Measurements from ENCODE around the gene LENG8. TPM values are rescaled to one million over a fixed set of nuclear protein-coding genes. Genes with fewer than 3 reads are reported as not detected.

LENG8 gene
- total and polyA plus RNA-seq, 4 donors: 39.4 to 336 (median 220) TPM

DNA sequence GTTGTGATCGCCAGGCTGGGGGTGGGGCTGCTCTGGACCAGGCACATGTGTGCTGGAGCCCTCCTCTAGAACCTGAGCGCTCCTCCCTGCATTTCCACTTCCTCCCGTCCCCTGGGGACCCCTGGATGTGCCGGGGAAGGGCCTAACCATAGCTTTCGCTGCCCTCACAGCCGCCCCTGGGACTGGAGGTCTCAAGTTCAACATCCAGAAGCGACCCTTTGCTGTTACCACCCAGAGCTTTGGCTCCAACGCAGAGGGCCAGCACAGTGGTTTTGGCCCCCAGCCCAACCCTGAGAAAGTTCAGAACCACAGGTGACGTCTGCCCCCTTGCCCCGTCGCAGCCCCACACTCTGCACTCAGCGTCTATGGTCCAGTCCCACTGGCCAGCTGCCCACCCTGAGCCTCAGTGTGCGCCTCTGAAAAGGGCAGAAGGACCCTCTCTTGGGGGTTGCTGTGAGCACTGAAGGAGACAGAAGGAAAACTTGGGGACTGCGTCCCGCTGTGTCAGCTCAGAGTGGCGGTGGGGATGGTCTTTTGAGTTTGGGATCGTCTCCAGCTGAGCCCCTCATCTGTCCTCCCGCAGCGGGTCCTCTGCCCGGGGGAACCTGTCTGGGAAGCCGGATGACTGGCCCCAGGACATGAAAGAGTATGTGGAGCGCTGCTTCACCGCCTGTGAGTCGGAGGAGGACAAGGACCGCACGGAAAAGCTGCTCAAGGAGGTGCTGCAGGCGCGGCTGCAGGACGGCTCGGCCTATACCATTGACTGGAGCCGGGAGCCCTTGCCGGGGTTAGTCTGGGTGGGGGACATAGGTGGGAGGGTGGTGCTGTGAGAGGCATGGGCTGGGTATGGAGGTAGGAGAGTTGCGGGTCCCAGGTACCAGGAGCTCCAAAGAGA is 6.0 kb downstream of the LENG8 start:
- peak in 1 of 2 donors; percentile 41 for DNase-seq
- Histone ChIP-seq H3K27ac (ENCODE audit: low read depth in 1 of 2, low read length in 2 of 2) (no peak overlapping the region), H3K9me3 (ENCODE audit: control insufficient read depth, low read length) (no peaks in the 10 kb centered on the region), H3K27me3 (ENCODE audit: control insufficient read depth in 1 of 2, insufficient read depth in 2 of 2, low read length in 1 of 2) (no peaks in the 10 kb centered on the region), H3K4me1 (ENCODE audit: control insufficient read depth in 1 of 2, insufficient read depth in 2 of 2, low read length in 2 of 2) (no peaks in the 10 kb centered on the region), H3K4me3 (ENCODE audit: low read length in 2 of 2) (no peak overlapping the region), H3K36me3 (ENCODE audit: control insufficient read depth in 1 of 2, insufficient read depth in 2 of 2, low read length in 1 of 2) (peaks cover 6 to 43% of the 10 kb centered on the region in 2 donors)
- 90 to 92% methylated on average over 33 of the region's 33 CpGs for WGBS, 2 donors
- intact Hi-C loops (cut with DNase I): loop anchor here in 1 of 2 donors (10.0 kb wide), 1 partner anchor 300 kb away; the partner anchor contains the start of gene LENG1
- no peak for ATAC-seq (ENCODE audit: low FRiP score)

DNA sequence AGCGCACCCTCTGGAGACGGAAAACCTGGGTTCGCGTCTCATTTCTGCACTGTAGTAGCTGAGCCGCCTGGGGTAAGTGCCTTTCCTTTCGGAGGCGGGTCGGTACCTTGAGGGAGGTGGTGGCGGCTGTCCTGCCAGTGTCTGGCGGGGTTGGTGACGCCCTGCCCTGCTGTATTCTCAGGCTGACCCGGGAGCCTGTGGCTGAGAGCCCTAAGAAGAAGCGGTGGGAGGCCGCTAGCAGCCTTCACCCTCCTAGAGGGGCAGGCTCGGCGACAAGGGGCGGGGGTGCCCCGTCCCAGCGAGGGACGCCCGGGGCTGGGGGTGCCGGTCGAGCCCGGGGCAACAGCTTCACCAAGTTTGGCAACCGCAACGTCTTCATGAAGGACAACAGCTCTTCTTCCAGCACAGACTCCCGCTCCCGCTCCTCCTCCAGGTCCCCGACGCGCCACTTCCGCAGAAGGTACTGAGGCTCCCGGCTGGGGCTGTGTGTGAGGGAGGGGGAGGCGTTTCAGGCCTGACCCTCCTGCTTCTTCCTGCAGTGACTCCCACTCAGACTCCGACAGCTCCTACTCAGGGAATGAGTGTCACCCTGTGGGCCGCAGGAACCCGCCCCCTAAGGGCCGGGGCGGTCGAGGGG is 6.9 kb downstream of the LENG8 start:
- no peaks in the 10 kb centered on the region for H3K27me3 ChIP-seq (ENCODE audit: control insufficient read depth in 1 of 2, insufficient read depth in 2 of 2, low read length in 1 of 2)
- no peaks in the 10 kb centered on the region for H3K9me3 ChIP-seq (ENCODE audit: control insufficient read depth, low read length)
- peaks cover 6 to 45% of the 10 kb centered on the region in 2 donors for H3K36me3 ChIP-seq (ENCODE audit: control insufficient read depth in 1 of 2, insufficient read depth in 2 of 2, low read length in 1 of 2)
- ATAC-seq (ENCODE audit: low FRiP score) (no peak), DNase-seq (peak in 1 of 2 donors; percentile 71)
- no peaks in the 10 kb centered on the region for H3K4me1 ChIP-seq (ENCODE audit: control insufficient read depth in 1 of 2, insufficient read depth in 2 of 2, low read length in 2 of 2)
- 88 to 92% methylated on average over 33 to 40 of the region's 40 CpGs for WGBS, 2 donors
- no peak overlapping the region for H3K27ac ChIP-seq (ENCODE audit: low read depth in 1 of 2, low read length in 2 of 2)
- intact Hi-C loops (cut with DNase I): loop anchor here in 1 of 2 donors (10.0 kb wide), 1 partner anchor 301 kb away; the partner anchor contains the start of gene LENG1
- no peak overlapping the region for H3K4me3 ChIP-seq (ENCODE audit: low read length in 2 of 2)

DNA sequence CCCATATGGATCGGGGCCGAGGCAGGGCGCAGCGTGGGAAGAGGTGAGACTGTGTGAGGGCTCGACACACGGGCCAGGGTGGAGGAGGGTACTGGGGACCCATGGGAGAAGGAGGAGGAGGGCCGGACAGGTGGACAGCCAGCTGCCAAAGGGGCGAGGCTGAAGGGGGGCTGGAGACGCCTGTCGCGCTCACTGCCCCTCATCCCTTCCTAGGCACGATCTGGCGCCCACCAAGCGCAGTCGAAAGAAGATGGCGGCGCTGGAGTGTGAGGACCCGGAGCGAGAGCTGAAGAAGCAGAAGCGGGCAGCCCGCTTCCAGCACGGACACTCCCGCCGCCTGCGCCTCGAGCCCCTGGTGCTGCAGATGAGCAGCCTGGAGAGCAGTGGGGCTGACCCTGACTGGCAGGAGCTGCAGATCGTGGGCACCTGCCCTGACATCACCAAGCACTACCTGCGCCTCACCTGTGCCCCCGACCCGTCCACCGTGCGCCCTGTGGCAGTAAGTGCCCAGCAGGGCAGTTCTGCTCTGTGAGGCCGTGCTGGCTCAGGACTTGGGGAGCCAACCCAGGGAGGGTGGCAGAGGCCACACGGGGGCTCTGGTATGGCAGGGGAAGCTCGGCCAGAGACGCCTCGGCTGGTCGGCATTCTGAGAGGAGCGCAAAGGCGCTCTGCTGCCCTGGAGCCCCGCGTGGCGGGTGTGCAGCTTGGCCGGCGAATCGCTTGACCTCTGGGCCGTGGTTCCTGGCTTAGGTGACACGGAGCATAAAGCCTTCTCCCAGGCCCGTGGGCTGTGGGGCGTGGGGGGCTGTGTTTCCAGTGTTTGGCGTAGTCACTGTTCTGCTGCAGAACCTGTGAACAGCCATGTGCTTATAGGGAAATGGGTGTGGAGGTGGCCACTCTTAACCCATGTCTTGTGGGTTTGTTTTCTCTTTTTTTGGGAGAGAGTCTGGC is 7.7 kb downstream of the LENG8 start:
- Histone ChIP-seq H3K9me3 (ENCODE audit: control insufficient read depth, low read length) (no peaks in the 10 kb centered on the region), H3K27me3 (ENCODE audit: control insufficient read depth in 1 of 2, insufficient read depth in 2 of 2, low read length in 1 of 2) (no peaks in the 10 kb centered on the region), H3K27ac (ENCODE audit: low read depth in 1 of 2, low read length in 2 of 2) (no peak overlapping the region), H3K4me3 (ENCODE audit: low read length in 2 of 2) (no peak overlapping the region), H3K4me1 (ENCODE audit: control insufficient read depth in 1 of 2, insufficient read depth in 2 of 2, low read length in 2 of 2) (no peaks in the 10 kb centered on the region), H3K36me3 (ENCODE audit: control insufficient read depth in 1 of 2, insufficient read depth in 2 of 2, low read length in 1 of 2) (peaks cover 6 to 49% of the 10 kb centered on the region in 2 donors)
- WGBS, 2 donors: 90 to 91% methylated on average over 49 to 51 of the region's 51 CpGs
- intact Hi-C loops (cut with DNase I): loop anchor here in 1 of 2 donors (10.0 kb wide), 1 partner anchor 302 kb away; the partner anchor contains the start of gene LENG1
- ATAC-seq (ENCODE audit: low FRiP score) (no peak), DNase-seq (peak in 1 of 2 donors; percentile 74)

DNA sequence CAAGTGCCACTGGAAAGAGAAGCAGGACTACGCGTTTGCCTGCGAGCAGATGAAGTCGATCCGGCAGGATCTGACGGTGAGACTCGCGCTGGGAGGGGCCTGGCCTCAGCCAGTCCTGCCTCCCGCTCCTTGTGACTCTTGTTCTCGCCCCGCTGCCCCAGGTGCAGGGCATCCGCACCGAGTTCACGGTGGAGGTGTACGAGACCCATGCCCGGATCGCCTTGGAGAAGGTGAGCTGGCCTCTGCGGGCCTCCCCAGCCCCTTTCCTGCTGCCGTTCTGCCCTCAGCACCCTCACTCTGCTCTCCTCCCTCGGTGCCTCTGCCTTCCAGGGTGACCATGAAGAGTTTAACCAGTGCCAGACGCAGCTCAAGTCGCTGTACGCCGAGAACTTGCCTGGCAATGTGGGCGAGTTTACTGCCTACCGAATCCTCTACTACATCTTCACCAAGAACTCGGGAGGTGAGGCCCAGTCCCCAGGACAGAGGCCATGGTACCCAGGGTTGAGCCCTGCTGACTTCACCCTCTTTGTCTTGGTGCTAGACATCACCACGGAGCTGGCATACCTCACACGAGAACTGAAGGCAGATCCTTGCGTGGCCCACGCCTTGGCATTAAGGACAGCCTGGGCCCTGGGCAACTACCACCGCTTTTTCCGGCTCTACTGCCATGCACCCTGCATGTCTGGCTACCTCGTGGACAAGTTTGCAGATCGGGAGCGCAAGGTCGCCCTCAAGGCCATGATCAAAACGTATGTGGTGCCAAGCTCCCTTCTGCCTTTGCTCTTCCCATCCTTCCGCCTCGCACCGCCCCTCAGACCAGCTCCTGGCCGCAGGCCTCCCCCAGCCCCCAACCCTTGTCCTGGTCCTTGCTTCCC is 9.0 kb downstream of the LENG8 start:
- no peak overlapping the region for H3K27ac ChIP-seq (ENCODE audit: low read depth in 1 of 2, low read length in 2 of 2)
- H3K9me3 ChIP-seq (ENCODE audit: control insufficient read depth, low read length): no peaks in the 10 kb centered on the region
- H3K36me3 ChIP-seq (ENCODE audit: control insufficient read depth in 1 of 2, insufficient read depth in 2 of 2, low read length in 1 of 2): peaks cover 6 to 41% of the 10 kb centered on the region in 2 donors
- DNase-seq (no peak), ATAC-seq (ENCODE audit: low FRiP score) (no peak)
- 88 to 89% methylated on average over 42 of the region's 42 CpGs for WGBS, 2 donors
- H3K4me1 ChIP-seq (ENCODE audit: control insufficient read depth in 1 of 2, insufficient read depth in 2 of 2, low read length in 2 of 2): no peaks in the 10 kb centered on the region
- intact Hi-C loops (cut with DNase I): loop anchor here in 1 of 2 donors (10.0 kb wide), 1 partner anchor 303 kb away; the partner anchor contains the start of gene LENG1
- no peak overlapping the region for H3K4me3 ChIP-seq (ENCODE audit: low read length in 2 of 2)
- no peaks in the 10 kb centered on the region for H3K27me3 ChIP-seq (ENCODE audit: control insufficient read depth in 1 of 2, insufficient read depth in 2 of 2, low read length in 1 of 2)

DNA sequence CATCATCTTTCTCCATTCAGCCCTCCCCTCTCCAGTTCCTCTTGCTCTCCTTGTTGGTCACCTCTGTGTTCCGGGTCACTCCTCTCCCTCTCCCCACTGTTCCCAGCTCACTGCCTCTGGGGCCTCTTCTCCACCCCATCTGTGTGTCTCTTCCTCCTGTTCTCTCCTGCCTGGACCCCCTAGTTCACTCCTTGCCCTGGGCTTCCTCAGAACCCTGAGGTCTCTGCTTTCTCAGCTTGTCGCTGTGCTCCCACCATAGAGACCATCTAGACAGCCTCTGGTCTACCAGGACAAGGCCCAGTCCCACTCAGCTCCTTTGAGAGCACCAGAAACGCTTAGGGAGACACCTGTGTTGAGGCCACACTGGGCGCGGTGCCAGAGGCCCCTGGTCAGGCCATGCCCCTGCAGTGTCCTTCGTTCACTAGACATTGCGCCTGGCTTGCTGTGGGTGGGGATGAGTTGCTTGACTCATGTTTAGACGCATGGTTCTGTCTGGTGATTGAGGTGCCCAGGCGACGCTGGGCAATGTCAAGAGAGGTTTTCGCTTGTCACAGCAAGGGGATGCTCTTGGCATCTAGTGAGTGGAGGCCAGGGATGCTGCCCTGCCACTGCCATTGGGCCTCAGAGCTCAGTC is 9.8 kb downstream of the LENG8 start:
- intact Hi-C loops (cut with DNase I): loop anchor here in 1 of 2 donors (10.0 kb wide), 1 partner anchor 304 kb away; the partner anchor contains the start of gene LENG1
- Histone ChIP-seq H3K9me3 (ENCODE audit: control insufficient read depth, low read length) (no peaks in the 10 kb centered on the region), H3K27me3 (ENCODE audit: control insufficient read depth in 1 of 2, insufficient read depth in 2 of 2, low read length in 1 of 2) (no peaks in the 10 kb centered on the region), H3K27ac (ENCODE audit: low read depth in 1 of 2, low read length in 2 of 2) (no peak overlapping the region), H3K4me3 (ENCODE audit: low read length in 2 of 2) (no peak overlapping the region), H3K4me1 (ENCODE audit: control insufficient read depth in 1 of 2, insufficient read depth in 2 of 2, low read length in 2 of 2) (no peaks in the 10 kb centered on the region), H3K36me3 (ENCODE audit: control insufficient read depth in 1 of 2, insufficient read depth in 2 of 2, low read length in 1 of 2) (peaks cover 3 to 39% of the 10 kb centered on the region in 2 donors)
- no peak for ATAC-seq (ENCODE audit: low FRiP score)
- peak; percentile 45 to 78 for DNase-seq
- WGBS, 2 donors: 79 to 81% methylated on average over 11 of the region's 11 CpGs

DNA sequence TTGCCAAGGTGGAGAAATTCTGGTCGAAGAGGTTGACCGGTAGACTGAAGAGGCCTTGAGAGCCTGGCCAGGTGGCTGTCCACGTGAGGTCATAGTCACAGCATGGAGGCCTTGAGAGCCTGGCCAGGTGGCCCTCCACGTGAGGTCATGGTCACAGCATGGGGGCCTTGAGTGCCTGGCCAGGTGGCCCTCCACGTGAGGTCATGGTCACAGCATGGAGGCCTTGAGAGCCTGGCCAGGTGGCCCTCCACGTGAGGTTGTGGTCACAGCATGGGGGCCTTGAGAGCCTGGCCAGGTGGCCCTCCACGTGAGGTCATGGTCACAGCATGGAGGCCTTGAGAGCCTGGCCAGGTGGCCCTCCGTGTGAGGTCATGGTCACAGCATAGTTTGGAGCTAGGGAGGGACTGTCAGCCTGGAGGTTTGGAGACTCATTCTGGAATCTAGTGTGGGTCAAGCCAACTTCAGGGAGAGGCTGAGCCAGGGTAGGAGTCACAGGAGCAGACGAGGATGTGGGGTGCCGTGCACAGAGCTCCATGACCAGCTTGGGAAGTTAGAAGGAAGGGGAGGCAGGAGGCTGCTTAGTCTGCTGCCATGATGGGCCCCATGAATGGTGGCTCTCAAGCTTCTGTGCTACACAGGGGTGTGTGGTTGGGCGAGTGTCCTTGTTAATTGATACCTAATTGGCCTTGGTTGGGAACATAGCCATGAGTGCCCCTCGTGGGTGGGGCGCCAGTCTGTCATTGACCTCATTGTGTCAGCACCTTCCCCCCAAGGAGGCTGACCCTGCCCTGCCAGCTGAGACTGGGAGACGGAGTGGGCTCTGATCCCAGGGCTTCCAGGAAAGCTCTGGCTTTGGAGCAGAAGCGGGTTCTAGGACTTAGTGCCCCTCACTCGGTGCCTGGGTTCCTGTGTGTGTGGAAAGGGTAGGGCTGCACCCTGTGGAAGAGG is 10.6 kb downstream of the LENG8 start:
- whole genome bisulfite sequencing, 2 donors: 65 to 66% methylated on average over 16 of the region's 16 CpGs
- DNase-seq (peak; percentile 25 to 64), ATAC-seq (ENCODE audit: low FRiP score) (no peak)
- no peak overlapping the region for H3K4me3 ChIP-seq (ENCODE audit: low read length in 2 of 2)
- no peaks in the 10 kb centered on the region for H3K9me3 ChIP-seq (ENCODE audit: control insufficient read depth, low read length)
- no peaks in the 10 kb centered on the region for H3K27me3 ChIP-seq (ENCODE audit: control insufficient read depth in 1 of 2, insufficient read depth in 2 of 2, low read length in 1 of 2)
- intact Hi-C loops (cut with DNase I): loop anchor here (10.0 kb wide), 2 partner anchors 305 to 1665 kb away; partner anchors contain the start of genes LENG1 (in 1 of the 2) and ZNF787 (in 1 of the 2)
- H3K27ac ChIP-seq (ENCODE audit: low read depth in 1 of 2, low read length in 2 of 2): no peak overlapping the region
- peaks cover 3 to 35% of the 10 kb centered on the region in 2 donors for H3K36me3 ChIP-seq (ENCODE audit: control insufficient read depth in 1 of 2, insufficient read depth in 2 of 2, low read length in 1 of 2)
- H3K4me1 ChIP-seq (ENCODE audit: control insufficient read depth in 1 of 2, insufficient read depth in 2 of 2, low read length in 2 of 2): no peaks in the 10 kb centered on the region
